Mesenteric fat pad (tissue), 1 donor: ENCODE results near the gene SLC25A23. TPM values are rescaled to one million over a fixed set of nuclear protein-coding genes. Genes with fewer than 3 reads are reported as not detected.

Experiments
- DNase-seq: peaks from one replicate; pipeline ENCODE4 v3.0.0-alpha.2; 2020; ENCODE audit warnings: low spot score
- total RNA-seq: library from RNA; stranded (reverse); fragmentation: NEBNext Ultra II Directional; extraction: Animal tissue kit (Norgen Biotek cat#: 25700); gene quantifications from one replicate; pipeline ENCODE4 v1.2.1, GENCODE V29; 2021
- donor health status: DM: yes; HTN: yes; CAD: no.

SLC25A23 gene
- total RNA-seq, 1 donor from 2014 or later: 21.5 TPM

GRCh38 chr19:6481541-6482342, 22.1 kb upstream of the SLC25A23 start, which contains the start of gene DENND1C:
TSS of gene DENND1C (minus strand) at chr19:6481787. CDS start at chr19:6481695, 92 bp downstream.
- DNase-seq: no peak

- DNase-seq: no peak
Observed at GRCh38 chr19:6480848-6481415, 21.3 kb upstream of the SLC25A23 start.

- no peak for DNase-seq
Observed at GRCh38 chr19:6479836-6480398, 20.3 kb upstream of the SLC25A23 start.

GRCh38 chr19:6478815-6479214, 19.2 kb upstream of the SLC25A23 start:
- no peak for DNase-seq

GRCh38 chr19:6476896-6477431, 17.4 kb upstream of the SLC25A23 start:
- no peak for DNase-seq

GRCh38 chr19:6476155-6476895, 16.7 kb upstream of the SLC25A23 start:
- no peak for DNase-seq

- no peak for DNase-seq
Observed at GRCh38 chr19:6475321-6476108, 15.9 kb upstream of the SLC25A23 start.

- no peak for DNase-seq
Observed at GRCh38 chr19:6473647-6474046, 14.1 kb upstream of the SLC25A23 start.

GRCh38 chr19:6472713-6473112, 13.1 kb upstream of the SLC25A23 start:
- no peak for DNase-seq

GRCh38 chr19:6471076-6471475, 11.5 kb upstream of the SLC25A23 start:
- DNase-seq: no peak

GRCh38 chr19:6470173-6470572, 10.6 kb upstream of the SLC25A23 start:
- DNase-seq: no peak

- no peak for DNase-seq
Observed at GRCh38 chr19:6467384-6467783, 7.8 kb upstream of the SLC25A23 start.

GRCh38 chr19:6466526-6467248, 7.1 kb upstream of the SLC25A23 start:
- no peak for DNase-seq

GRCh38 chr19:6465663-6466062, 6.1 kb upstream of the SLC25A23 start:
- no peak for DNase-seq

GRCh38 chr19:6465006-6465405, 5.4 kb upstream of the SLC25A23 start:
- DNase-seq: no peak

GRCh38 chr19:6464070-6464873, 4.7 kb upstream of the SLC25A23 start, which contains the start of gene CRB3:
TSS of gene CRB3 (plus strand) at chr19:6464271. CDS start at chr19:6464702, 431 bp downstream.
- DNase-seq: no peak

GRCh38 chr19:6460099-6460884, 700 bp upstream of the SLC25A23 start:
- DNase-seq: peak; percentile 97

- no peak for DNase-seq
Observed at GRCh38 chr19:6458695-6459261, 814 bp downstream of the SLC25A23 start.
